GM18508 (cell line): Measurements from ENCODE around the gene PDE9A.

Source experiments
- ATAC-seq: cut with Tn5 transposase; IDR thresholded peaks from one replicate; pipeline ENCODE4 v1.9.1; 2021; ENCODE audit warnings: moderate number of reproducible peaks; ENCODE audit not compliant: insufficient read depth, unreplicated experiment

Gene PDE9A

GRCh38 chr21:42682661-42683210 lies 29.3 kb downstream of the PDE9A start:
- ATAC-seq, result no peak

- ATAC-seq, result no peak
Measured at GRCh38 chr21:42683371-42684108, 30.1 kb downstream of the PDE9A start.

- ATAC-seq, result no peak
Measured at GRCh38 chr21:42684109-42684916, 30.9 kb downstream of the PDE9A start.

GRCh38 chr21:42685036-42685435 lies 31.6 kb downstream of the PDE9A start:
- no peak for ATAC-seq

GRCh38 chr21:42685954-42686500 lies 32.6 kb downstream of the PDE9A start:
- no peak for ATAC-seq

- ATAC-seq, result no peak
Measured at GRCh38 chr21:42687796-42688195, 34.4 kb downstream of the PDE9A start.

- ATAC-seq, result no peak
Measured at GRCh38 chr21:42688226-42688840, 34.9 kb downstream of the PDE9A start.

GRCh38 chr21:42688841-42689371 lies 35.5 kb downstream of the PDE9A start:
- no peak for ATAC-seq

- ATAC-seq, result no peak
Measured at GRCh38 chr21:42690586-42690985, 37.2 kb downstream of the PDE9A start.

GRCh38 chr21:42691901-42692559 lies 38.6 kb downstream of the PDE9A start:
- ATAC-seq, result no peak

- ATAC-seq, result no peak
Measured at GRCh38 chr21:42692688-42693087, 39.3 kb downstream of the PDE9A start.

GRCh38 chr21:42694751-42695696 lies 41.6 kb downstream of the PDE9A start:
- no peak for ATAC-seq

- ATAC-seq, result no peak
Measured at GRCh38 chr21:42695697-42696380, 42.4 kb downstream of the PDE9A start.

- no peak for ATAC-seq
Measured at GRCh38 chr21:42696501-42697040, 43.1 kb downstream of the PDE9A start.

- no peak for ATAC-seq
Measured at GRCh38 chr21:42698733-42699132, 45.3 kb downstream of the PDE9A start.

GRCh38 chr21:42699196-42699595 lies 45.8 kb downstream of the PDE9A start:
- ATAC-seq, result no peak

GRCh38 chr21:42701706-42702456 lies 48.5 kb downstream of the PDE9A start:
- no peak for ATAC-seq
